GM23338 (cell line): ENCODE data around the gene TNPO1.

Experiments
- CREB1 ChIP-seq: fragments of 250-450 bp; sonication (Bioruptor Pico); IDR thresholded peaks from 2 replicates; pipeline ENCODE4 v1.5.0; 2020; ENCODE audit warnings: low read depth, mild to moderate bottlenecking, moderate library complexity
- CTCF ChIP-seq, 2 experiments: fragments of 200-600 bp in 1 of 2; sonication (generic) in 1 of 2; conservative IDR thresholded peaks; 2 replicates each; pipeline versions ENCODE4 v1.5.1 to v1.6.1; 2016 to 2017; ENCODE audit warnings: antibody characterized with exemption in 2 of 2, low read depth in 2 of 2, mild to moderate bottlenecking in 2 of 2, moderate library complexity in 1 of 2
- EZH2 ChIP-seq: fragments of 200-600 bp; sonication (generic); IDR thresholded peaks from one replicate; pipeline ENCODE4 v1.8.0; 2017; ENCODE audit warnings: antibody characterized with exemption, mild to moderate bottlenecking, low read depth; ENCODE audit not compliant: unreplicated experiment
- POLR2AphosphoS5 ChIP-seq: IDR thresholded peaks from 2 replicates; pipeline ENCODE4 v1.6.1; 2016; ENCODE audit warnings: antibody characterized with exemption, low read depth

DNA sequence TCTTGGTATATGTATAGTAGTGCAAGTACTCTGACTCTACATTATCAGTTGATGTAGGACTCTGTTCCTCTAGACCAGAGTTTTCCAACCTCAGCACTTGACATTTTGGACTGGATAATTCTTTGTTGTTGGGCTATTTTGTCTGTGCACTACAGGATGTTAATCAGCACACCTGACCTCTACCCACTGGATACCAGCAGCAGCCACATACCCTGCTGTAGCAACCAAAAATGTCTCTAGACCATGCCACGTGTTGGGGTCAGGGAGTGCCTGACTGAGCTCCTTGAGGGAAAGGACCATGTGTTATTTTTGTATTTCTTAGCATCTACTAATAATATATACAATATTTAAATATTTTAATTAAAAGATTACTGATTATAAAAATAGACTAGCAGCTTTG, 42.7 kb downstream of the TNPO1 start:
- TF ChIP-seq CTCF (conservative IDR thresholded peaks at IDR 0.05; ENCODE audit: low read depth in 2 of 2): no peak
- TF ChIP-seq POLR2AphosphoS5: no peak
- TF ChIP-seq CREB1 (CRISPR knock-in tag): no peak
- TF ChIP-seq EZH2: no peak
